HG02798 (cell line): ENCODE measurements around the gene CMTM7.

Experiments
- ATAC-seq: cut with Tn5 transposase; IDR thresholded peaks from one replicate; pipeline ENCODE4 v1.9.1; 2021; ENCODE audit warnings: mild to moderate bottlenecking; ENCODE audit not compliant: unreplicated experiment, poor library complexity

CMTM7 gene

GRCh38 chr3:32434206-32434605 lies 42.6 kb downstream of the CMTM7 start:
- no peak for ATAC-seq

GRCh38 chr3:32435911-32436815 lies 44.5 kb downstream of the CMTM7 start:
- no peak for ATAC-seq

GRCh38 chr3:32436816-32437189 lies 45.1 kb downstream of the CMTM7 start:
- peak; percentile 24 for ATAC-seq

GRCh38 chr3:32437896-32438295 lies 46.2 kb downstream of the CMTM7 start:
- ATAC-seq: no peak

- peak; percentile 96 for ATAC-seq
Observed at GRCh38 chr3:32438596-32439344, 47.1 kb downstream of the CMTM7 start.

GRCh38 chr3:32439421-32439820 lies 47.8 kb downstream of the CMTM7 start:
- ATAC-seq: peak; percentile 20

GRCh38 chr3:32440611-32441350 lies 49.1 kb downstream of the CMTM7 start:
- no peak for ATAC-seq

- ATAC-seq: no peak
Observed at GRCh38 chr3:32442766-32443165, 51.1 kb downstream of the CMTM7 start.

- no peak for ATAC-seq
Observed at GRCh38 chr3:32443478-32443877, 51.8 kb downstream of the CMTM7 start.

- ATAC-seq: no peak
Observed at GRCh38 chr3:32447865-32448400, 56.3 kb downstream of the CMTM7 start.

GRCh38 chr3:32448686-32449474 lies 57.2 kb downstream of the CMTM7 start:
- no peak for ATAC-seq

GRCh38 chr3:32449691-32450090 lies 58.0 kb downstream of the CMTM7 start:
- no peak for ATAC-seq

GRCh38 chr3:32450426-32450825 lies 58.8 kb downstream of the CMTM7 start:
- no peak for ATAC-seq

- ATAC-seq: no peak
Observed at GRCh38 chr3:32450992-32451659, 59.5 kb downstream of the CMTM7 start.

- no peak for ATAC-seq
Observed at GRCh38 chr3:32452009-32452408, 60.4 kb downstream of the CMTM7 start.

- ATAC-seq: no peak
Observed at GRCh38 chr3:32453346-32453745, 61.7 kb downstream of the CMTM7 start.

GRCh38 chr3:32454111-32454510 lies 62.5 kb downstream of the CMTM7 start:
- ATAC-seq: no peak

GRCh38 chr3:32454731-32455608 lies 63.3 kb downstream of the CMTM7 start:
- ATAC-seq: no peak
